ENCODE measurements around the gene SEMA7A.

Gene SEMA7A

GRCh38 chr15:74420193-74420905 lies 13.4 kb downstream of the SEMA7A start:
- DNase-seq: no peak
- H3K27ac ChIP-seq: no peak overlapping the region

GRCh38 chr15:74419432-74419831 lies 14.3 kb downstream of the SEMA7A start:
- intact Hi-C loops (cut with DNase I; ENCODE audit: low total_unique reads): no loop called here
- Histone ChIP-seq H3K27ac (no peak overlapping the region), H3K36me3 (no peaks in the 10 kb centered on the region), H3K4me3 (no peak overlapping the region), H3K4me1 (peaks cover 0 to 16% (median 0%) of the 10 kb centered on the region in 4 donors), H3K9me3 (no peaks in the 10 kb centered on the region), H3K27me3 (peaks cover 0 to 6% of the 10 kb centered on the region in 2 donors)
- DNase-seq: no peak
- no peak for TF ChIP-seq CTCF (IDR thresholded peaks at IDR 0.05)

More at GRCh38 chr15:74420193-74420905, 13.4 kb downstream of the SEMA7A start:
- Histone ChIP-seq H3K4me1 (peaks cover 0 to 16% (median 0%) of the 10 kb centered on the region in 4 donors), H3K27me3 (peaks cover 0 to 6% of the 10 kb centered on the region in 2 donors), H3K36me3 (no peaks in the 10 kb centered on the region), H3K4me3 (no peak overlapping the region), H3K9me3 (no peaks in the 10 kb centered on the region)
- TF ChIP-seq CTCF (IDR thresholded peaks at IDR 0.05): no peak
- intact Hi-C loops (cut with DNase I; ENCODE audit: low total_unique reads): no loop called here

- H3K4me3 ChIP-seq: no peak overlapping the region
- TF ChIP-seq CTCF (IDR thresholded peaks at IDR 0.05): no peak
- intact Hi-C loops (cut with DNase I; ENCODE audit: low total_unique reads): no loop called here
Observed at GRCh38 chr15:74418575-74419338, 15.0 kb downstream of the SEMA7A start.

GRCh38 chr15:74417670-74418069 lies 16.1 kb downstream of the SEMA7A start:
- no peak for DNase-seq
- Histone ChIP-seq H3K4me3 (no peak overlapping the region), H3K4me1 (peaks cover 0 to 16% (median 0%) of the 10 kb centered on the region in 4 donors), H3K9me3 (no peaks in the 10 kb centered on the region), H3K27me3 (peaks cover 0 to 6% of the 10 kb centered on the region in 2 donors), H3K36me3 (no peaks in the 10 kb centered on the region), H3K27ac (no peak overlapping the region)
- intact Hi-C loops (cut with DNase I; ENCODE audit: low total_unique reads): no loop called here
- TF ChIP-seq CTCF (IDR thresholded peaks at IDR 0.05): no peak

More at GRCh38 chr15:74418575-74419338, 15.0 kb downstream of the SEMA7A start:
- DNase-seq: no peak
- Histone ChIP-seq H3K36me3 (no peaks in the 10 kb centered on the region), H3K9me3 (no peaks in the 10 kb centered on the region), H3K27me3 (peaks cover 0 to 6% of the 10 kb centered on the region in 2 donors), H3K4me1 (peaks cover 0 to 16% (median 0%) of the 10 kb centered on the region in 4 donors), H3K27ac (no peak overlapping the region)

- H3K4me1 ChIP-seq: peaks cover 0 to 13% (median 0%) of the 10 kb centered on the region in 4 donors
- no peak overlapping the region for H3K4me3 ChIP-seq
- no peak for DNase-seq
- H3K27ac ChIP-seq: no peak overlapping the region
- intact Hi-C loops (cut with DNase I; ENCODE audit: low total_unique reads): no loop called here
- no peak for TF ChIP-seq CTCF (IDR thresholded peaks at IDR 0.05)
- H3K9me3 ChIP-seq: no peaks in the 10 kb centered on the region
- no peaks in the 10 kb centered on the region for H3K36me3 ChIP-seq
- peaks cover 0 to 6% of the 10 kb centered on the region in 2 donors for H3K27me3 ChIP-seq
Observed at GRCh38 chr15:74417225-74417624, 16.5 kb downstream of the SEMA7A start.

All from tibial artery (tissue), 4 donors.